Cardiac muscle cell (in vitro differentiated cells and primary cell): ENCODE results near the gene RHBDD1. TPM values are rescaled to one million over a fixed set of nuclear protein-coding genes. Genes with fewer than 3 reads are reported as not detected.
A peak's percentile ranks its signal among the peaks of the same experiment; 100 is the strongest.

Source experiments
- DNase-seq, 2 donors: peaks; one replicate each; pipeline versions ENCODE4 v3.0.0 to v3.0.0-alpha.2; 2010 to 2017; ENCODE audit warnings: low read depth in 1 of 2, low spot score in 1 of 2
- H3K27ac ChIP-seq: fragments of 200-600 bp; sonication (generic); 2 replicates; pipeline ENCODE4 v1.5.1; 2016
- H3K27me3 ChIP-seq: fragments of 200-600 bp; sonication (generic); 2 replicates; pipeline ENCODE4 v1.6.0; 2016; ENCODE audit warnings: control low read depth
- H3K36me3 ChIP-seq: fragments of 200-600 bp; sonication (generic); 2 replicates; pipeline ENCODE4 v1.5.1; 2016; ENCODE audit warnings: control low read depth
- H3K4me1 ChIP-seq: fragments of 200-600 bp; sonication (generic); 2 replicates; pipeline ENCODE4 v1.8.1; 2017; ENCODE audit warnings: low read depth, mild to moderate bottlenecking, mixed run types
- H3K4me3 ChIP-seq: fragments of 200-600 bp; sonication (generic); 2 replicates; pipeline ENCODE4 v1.5.1; 2016; ENCODE audit warnings: mild to moderate bottlenecking
- H3K9me3 ChIP-seq: fragments of 200-600 bp; sonication (generic); 2 replicates; pipeline ENCODE4 v1.5.1; 2017; ENCODE audit warnings: low read depth, mild to moderate bottlenecking, control low read depth
- CTCF ChIP-seq: IDR thresholded peaks from 2 replicates; pipeline ENCODE4 v1.5.1; 2012; ENCODE audit warnings: low read depth, mild to moderate bottlenecking, low read length
- polyA plus RNA-seq: library from polyadenylated mRNA; unstranded; fragments of >200 nt; fragmentation: Nextera tagmentation; extraction: Ambion mirVana; gene quantifications from 2 replicates; pipeline ENCODE4 v1.2.1, GENCODE V29; 2016
- total RNA-seq: library from RNA; depleted of rRNA; stranded (reverse); fragments of >200 nt; gene quantifications from 2 replicates; pipeline ENCODE4 v1.2.3, GENCODE V29; 2016

Gene RHBDD1
- total and polyA plus RNA-seq, 2 experiments from 2014 or later: 6.3 to 12.9 TPM

- Histone ChIP-seq H3K27ac (no peak overlapping the region), H3K9me3 (no peaks in the 10 kb centered on the region), H3K36me3 (no peaks in the 10 kb centered on the region), H3K27me3 (no peaks in the 10 kb centered on the region), H3K4me3 (no peak overlapping the region), H3K4me1 (no peaks in the 10 kb centered on the region)
- DNase-seq: no peak
- no peak for TF ChIP-seq CTCF
These were observed 58.9 kb downstream of the RHBDD1 start for GRCh38 chr2:226894752-226895151.

GRCh38 chr2:226895579-226895978 lies 59.7 kb downstream of the RHBDD1 start:
- Histone ChIP-seq H3K9me3 (no peaks in the 10 kb centered on the region), H3K36me3 (no peaks in the 10 kb centered on the region), H3K4me1 (no peaks in the 10 kb centered on the region), H3K4me3 (no peak overlapping the region), H3K27me3 (no peaks in the 10 kb centered on the region), H3K27ac (no peak overlapping the region)
- DNase-seq: no peak
- no peak for TF ChIP-seq CTCF

GRCh38 chr2:226898121-226898520 lies 62.3 kb downstream of the RHBDD1 start:
- TF ChIP-seq CTCF: no peak
- H3K27me3 ChIP-seq: no peaks in the 10 kb centered on the region
- H3K9me3 ChIP-seq: no peaks in the 10 kb centered on the region
- no peak overlapping the region for H3K4me3 ChIP-seq
- no peaks in the 10 kb centered on the region for H3K36me3 ChIP-seq
- no peak overlapping the region for H3K27ac ChIP-seq
- H3K4me1 ChIP-seq: no peaks in the 10 kb centered on the region
- peak in 1 of 2 donors; percentile 63 for DNase-seq

- H3K27ac ChIP-seq: no peak overlapping the region
- no peak overlapping the region for H3K4me3 ChIP-seq
- no peaks in the 10 kb centered on the region for H3K27me3 ChIP-seq
- no peaks in the 10 kb centered on the region for H3K36me3 ChIP-seq
- no peaks in the 10 kb centered on the region for H3K9me3 ChIP-seq
- H3K4me1 ChIP-seq: no peaks in the 10 kb centered on the region
- TF ChIP-seq CTCF: no peak
- no peak for DNase-seq
These were observed 63.0 kb downstream of the RHBDD1 start for GRCh38 chr2:226898897-226899296.

GRCh38 chr2:226902041-226902966 lies 66.5 kb downstream of the RHBDD1 start:
- Histone ChIP-seq H3K36me3 (peaks cover 2% of the 10 kb centered on the region), H3K27me3 (no peaks in the 10 kb centered on the region), H3K4me3 (no peak overlapping the region), H3K27ac (no peak overlapping the region), H3K4me1 (no peaks in the 10 kb centered on the region), H3K9me3 (no peaks in the 10 kb centered on the region)
- DNase-seq: peak in 1 of 2 donors; percentile 27
- no peak for TF ChIP-seq CTCF
